IMR-90 (cell line): ENCODE measurements around the gene F13A1. TPM values are rescaled to one million over a fixed set of nuclear protein-coding genes. Genes with fewer than 3 reads are reported as not detected.

Source experiments
- ATAC-seq: fragments of 200-7000 bp; cut with Tn5 transposase; 2 replicates; pipeline ENCODE4 v1.9.1; 2020; ENCODE audit warnings: low read depth, mild to moderate bottlenecking, moderate library complexity
- BruUV-seq: library from RNA; stranded (reverse); fragments of 400-500 nt; replicated peaks from 2 replicates; lab custom pipeline; 2021; lab: Mats Ljungman, UMichigan
- CTCF ChIA-PET: fragments of 300-600 bp; formaldehyde crosslinking; extraction: SDS; loops from one replicate; lab custom pipeline; 2021; ENCODE audit warnings: antibody characterized with exemption; lab: Yijun Ruan, JAX
- POLR2A ChIA-PET: fragments of 300-600 bp; sonication (Branson Sonifier 250); formaldehyde crosslinking; loops from one replicate; lab custom pipeline; 2022; ENCODE audit warnings: antibody characterized with exemption; ENCODE audit not compliant: unreplicated experiment; lab: Charles Lee
- DNase-seq: peaks from one replicate; pipeline ENCODE4 v3.0.0; 2013
- H2AFZ ChIP-seq: replicated peaks from 2 replicates; pipeline ENCODE3; 2013; ENCODE audit warnings: low read length, mild to moderate bottlenecking; ENCODE audit not compliant: poor library complexity
- H2AK5ac ChIP-seq: 2 replicates; pipeline ENCODE4 v1.6.1; 2013; ENCODE audit warnings: low read depth, low read length, inconsistent platforms
- H2AK9ac ChIP-seq: replicated peaks from 2 replicates; pipeline ENCODE3; 2013; ENCODE audit warnings: mild to moderate bottlenecking, low read depth, low read length, moderate library complexity; ENCODE audit not compliant: poor library complexity
- H2BK120ac ChIP-seq: 2 replicates; pipeline ENCODE4 v1.6.1; 2013; ENCODE audit warnings: low read depth, low read length, inconsistent platforms
- H2BK15ac ChIP-seq: 3 replicates; pipeline ENCODE4 v1.6.1; 2013; ENCODE audit warnings: low read depth, low read length, inconsistent platforms
- H2BK20ac ChIP-seq: 2 replicates; pipeline ENCODE4 v1.6.1; 2013; ENCODE audit warnings: low read depth, mild to moderate bottlenecking, inconsistent platforms, low read length, moderate library complexity
- H2BK5ac ChIP-seq: 2 replicates; pipeline ENCODE4 v1.6.1; 2013; ENCODE audit warnings: mild to moderate bottlenecking, low read depth, low read length, inconsistent platforms; ENCODE audit not compliant: poor library complexity, severe bottlenecking
- H3K14ac ChIP-seq: replicated peaks from 2 replicates; pipeline ENCODE4 v1.6.1; 2013; ENCODE audit warnings: low read depth, low read length, inconsistent platforms
- H3K18ac ChIP-seq: 2 replicates; pipeline ENCODE4 v1.6.1; 2013; ENCODE audit warnings: low read depth, low read length, control low read depth
- H3K23ac ChIP-seq: 2 replicates; pipeline ENCODE4 v1.6.1; 2013; ENCODE audit warnings: low read depth, low read length, inconsistent platforms
- H3K27ac ChIP-seq: 2 replicates; pipeline ENCODE4 v1.5.1; 2013; ENCODE audit warnings: mild to moderate bottlenecking, control low read depth, low read length; ENCODE audit not compliant: insufficient read depth
- H3K27me3 ChIP-seq: 2 replicates; pipeline ENCODE4 v1.6.1; 2013; ENCODE audit warnings: low read length; ENCODE audit not compliant: control insufficient read depth, insufficient read depth
- H3K36me3 ChIP-seq: 2 replicates; pipeline ENCODE4 v1.6.1; 2013; ENCODE audit warnings: low read length, mixed read lengths; ENCODE audit not compliant: control insufficient read depth, insufficient read depth
- H3K4ac ChIP-seq: 2 replicates; pipeline ENCODE4 v1.6.1; 2013; ENCODE audit warnings: low read depth, low read length, inconsistent platforms
- H3K4me1 ChIP-seq: 2 replicates; pipeline ENCODE4 v1.6.1; 2013; ENCODE audit warnings: low read length, mixed read lengths; ENCODE audit not compliant: control insufficient read depth, insufficient read depth
- H3K4me2 ChIP-seq: 2 replicates; pipeline ENCODE4 v1.6.1; 2013; ENCODE audit warnings: low read depth, mild to moderate bottlenecking, control low read depth, low read length, moderate library complexity
- H3K4me3 ChIP-seq: 2 replicates; pipeline ENCODE4 v1.5.1; 2013; ENCODE audit warnings: low read depth, mild to moderate bottlenecking, control low read depth, low read length, moderate library complexity; ENCODE audit not compliant: insufficient read depth
- H3K56ac ChIP-seq: 2 replicates; pipeline ENCODE4 v1.6.1; 2013; ENCODE audit warnings: low read length, inconsistent platforms; ENCODE audit not compliant: insufficient read depth; ENCODE audit errors: extremely low read depth
- H3K79me1 ChIP-seq, 2 experiments: 2 replicates each; pipeline ENCODE4 v1.6.1; 2013; ENCODE audit warnings: low read length in 2 of 2, inconsistent platforms in 1 of 2, low read depth in 1 of 2
- H3K9ac ChIP-seq: 2 replicates; pipeline ENCODE4 v1.6.1; 2013; ENCODE audit warnings: low read depth, low read length, control low read depth
- H3K9me1 ChIP-seq: 2 replicates; pipeline ENCODE4 v1.6.1; 2013; ENCODE audit warnings: low read length, inconsistent platforms; ENCODE audit not compliant: insufficient read depth
- H3K9me3 ChIP-seq: 2 replicates; pipeline ENCODE4 v1.6.1; 2013; ENCODE audit warnings: low read length; ENCODE audit not compliant: control insufficient read depth, insufficient read depth
- H4K20me1 ChIP-seq: 2 replicates; pipeline ENCODE4 v1.6.1; 2013; ENCODE audit warnings: low read length, inconsistent platforms; ENCODE audit not compliant: insufficient read depth
- H4K5ac ChIP-seq: 2 replicates; pipeline ENCODE4 v1.6.1; 2013; ENCODE audit warnings: mild to moderate bottlenecking, low read depth, low read length, control low read depth
- H4K8ac ChIP-seq, 2 experiments: 2 replicates each; pipeline ENCODE4 v1.6.1; 2013; ENCODE audit warnings: low read depth in 2 of 2, low read length in 2 of 2, control low read depth in 1 of 2, inconsistent platforms in 1 of 2
- H4K91ac ChIP-seq: 2 replicates; pipeline ENCODE4 v1.6.1; 2013; ENCODE audit warnings: low read depth, low read length, inconsistent platforms; ENCODE audit not compliant: insufficient read depth
- BHLHE40 ChIP-seq: fragments of 150-350 bp; IDR thresholded peaks from 2 replicates; pipeline ENCODE4 v1.6.1; 2016; ENCODE audit warnings: mild to moderate bottlenecking, low read depth, low read length
- CEBPB ChIP-seq: IDR thresholded peaks from 2 replicates; pipeline ENCODE4 v1.6.1; 2012; ENCODE audit warnings: low read depth, low read length, improper control_type of control experiment
- CHD1 ChIP-seq: IDR thresholded peaks from 2 replicates; pipeline ENCODE4 v1.6.1; 2012; ENCODE audit warnings: low read depth, low read length, improper control_type of control experiment
- CTCF ChIP-seq: conservative IDR thresholded peaks from 2 replicates; pipeline ENCODE4 v1.5.1; 2012; ENCODE audit warnings: mild to moderate bottlenecking, low read depth, low read length, improper control_type of control experiment
- ELK1 ChIP-seq: fragments of 150-350 bp; IDR thresholded peaks from 2 replicates; pipeline ENCODE4 v1.6.1; 2016; ENCODE audit warnings: low read depth, mild to moderate bottlenecking, low read length, moderate library complexity, borderline replicate concordance
- MAFK ChIP-seq: IDR thresholded peaks from 2 replicates; pipeline ENCODE4 v1.6.1; 2012; ENCODE audit warnings: low read depth, low read length, improper control_type of control experiment
- MAZ ChIP-seq: IDR thresholded peaks from 2 replicates; pipeline ENCODE4 v1.6.1; 2012; ENCODE audit warnings: low read depth, mild to moderate bottlenecking, low read length, improper control_type of control experiment, moderate library complexity, borderline replicate concordance
- MXI1 ChIP-seq: IDR thresholded peaks from 2 replicates; pipeline ENCODE4 v1.6.1; 2012; ENCODE audit warnings: low read depth, mild to moderate bottlenecking, low read length, moderate library complexity, borderline replicate concordance
- NFE2L2 ChIP-seq: fragments of 150-350 bp; IDR thresholded peaks from 2 replicates; pipeline ENCODE4 v1.6.1; 2016; ENCODE audit warnings: low read depth, mild to moderate bottlenecking, low read length
- POLR2A ChIP-seq: IDR thresholded peaks from 2 replicates; pipeline ENCODE4 v1.6.1; 2012; ENCODE audit warnings: mild to moderate bottlenecking, low read depth, low read length
- RAD21 ChIP-seq: IDR thresholded peaks from 2 replicates; pipeline ENCODE4 v1.6.1; 2012; ENCODE audit warnings: low read length, improper control_type of control experiment
- RCOR1 ChIP-seq: IDR thresholded peaks from 2 replicates; pipeline ENCODE4 v1.6.1; 2012; ENCODE audit warnings: mild to moderate bottlenecking, low read length, improper control_type of control experiment; ENCODE audit not compliant: insufficient replicate concordance
- SMC3 ChIP-seq: fragments of 150-350 bp; IDR thresholded peaks from 2 replicates; pipeline ENCODE4 v1.6.1; 2016; ENCODE audit warnings: low read depth, mild to moderate bottlenecking, antibody characterized with exemption, low read length, moderate library complexity
- USF2 ChIP-seq: fragments of 150-350 bp; IDR thresholded peaks from 2 replicates; pipeline ENCODE4 v1.6.1; 2017; ENCODE audit warnings: mild to moderate bottlenecking, antibody characterized with exemption, low read length, low read depth
- WGBS, 2 experiments: methylation state at CpG; one replicate each; pipeline versions ENCODE4 v1.1.5 to v1.1.7; 2013; ENCODE audit warnings: missing lambda C conversion rate in 2 of 2; ENCODE audit not compliant: insufficient read length in 1 of 2; ENCODE audit errors: extremely low coverage in 2 of 2; 5-methylcytosine and 5-hydroxymethylcytosine counted together
- dilution Hi-C: fragments of 300-500 bp; cut with HindIII; formaldehyde crosslinking; loops from one replicate; pipeline ENCODE4 v1.14.3; 2018; ENCODE audit warnings: low sequenced_read_pairs; ENCODE audit not compliant: unreplicated experiment
- in situ Hi-C: fragments of 300-500 bp; cut with MboI; formaldehyde crosslinking; loops from 3 replicates; pipeline ENCODE4 v1.14.3; 2019; ENCODE audit warnings: low sequenced_read_pairs, inconsistent platforms, mixed read lengths
- intact Hi-C: fragments of 100-400 bp; cut with micrococcal nuclease; formaldehyde crosslinking; loops from 2 replicates; pipeline ENCODE4 v1.10.0; 2022
- polyA plus RNA-seq, 3 experiments: library from polyadenylated mRNA; depleted of rRNA; stranded (reverse); fragments of >200 nt; gene quantifications; 2 replicates each; pipeline ENCODE4 v1.2.3, GENCODE V29; 2012; ENCODE audit warnings: low replicate concordance in 1 of 3
- total RNA-seq: library from RNA; depleted of rRNA; stranded (reverse); fragments of >200 nt; gene quantifications from 2 replicates; pipeline ENCODE4 v1.2.3, GENCODE V29; 2012

The F13A1 gene
- total and polyA plus RNA-seq, 2 of the 4 experiments (the other 2 are of a cell fraction) = not detected

- H3K27me3 ChIP-seq = no peaks in the 10 kb centered on the region
- H3K27ac ChIP-seq = no peak overlapping the region
- POLR2A ChIA-PET = no interaction called here
- no peak overlapping the region for H4K91ac ChIP-seq
- no peak for DNase-seq
- no peak overlapping the region for H2AK9ac ChIP-seq
- H3K56ac ChIP-seq = no peak overlapping the region
- ATAC-seq = no peak
- no TSS peak for BruUV-seq
- no peak overlapping the region for H3K18ac ChIP-seq
- no peaks in the 10 kb centered on the region for H3K9me1 ChIP-seq
- H2AK5ac ChIP-seq = no peak overlapping the region
- H4K5ac ChIP-seq = no peak overlapping the region
- H3K14ac ChIP-seq = no peak overlapping the region
- TF ChIP-seq POLR2A (no peak), MAZ (no peak), MAFK (no peak), RCOR1 (no peak), USF2 (no peak), NFE2L2 (no peak), CHD1 (no peak), SMC3 (no peak), BHLHE40 (no peak), CTCF (no peak), CEBPB (no peak), ELK1 (no peak), MXI1 (no peak), RAD21 (no peak)
- CTCF ChIA-PET = no interaction called here
- H3K4me3 ChIP-seq = no peak overlapping the region
- H4K20me1 ChIP-seq = no peaks in the 10 kb centered on the region
- no peak overlapping the region for H2BK15ac ChIP-seq
- peaks cover 16% of the 10 kb centered on the region for H3K9me3 ChIP-seq
- H2BK5ac ChIP-seq = no peak overlapping the region
- no peak overlapping the region for H4K8ac ChIP-seq
- H3K4me1 ChIP-seq = no peaks in the 10 kb centered on the region
- in situ Hi-C loops (no loop called here), dilution Hi-C loops (no loop called here), intact Hi-C loops (loop anchor here (10.0 kb wide), 1 partner anchor 843 kb away; no protein-coding TSS in a partner anchor)
- H2BK120ac ChIP-seq = no peak overlapping the region
- whole genome bisulfite sequencing, 2 experiments = no CpG with 5 or more reads among the region's 10 CpGs
- H3K9ac ChIP-seq = no peak overlapping the region
- H2BK20ac ChIP-seq = no peak overlapping the region
- H3K23ac ChIP-seq = no peak overlapping the region
- H3K4ac ChIP-seq = no peak overlapping the region
- no peak overlapping the region for H2AFZ ChIP-seq
- H3K4me2 ChIP-seq = no peak overlapping the region
- H3K36me3 ChIP-seq = no peaks in the 10 kb centered on the region
- no peaks in the 10 kb centered on the region for H3K79me1 ChIP-seq
Measured at GRCh38 chr6:6317825-6318733, 2.4 kb downstream of the F13A1 start.
